Erythroblast (primary cell): ENCODE measurements around the gene CUL1.

Experiments used
- GATA1 ChIP-seq: IDR thresholded peaks from 2 replicates; pipeline ENCODE4 v1.6.1; 2011; ENCODE audit warnings: low read depth, mild to moderate bottlenecking, control low read depth, low read length, moderate library complexity
- POLR2A ChIP-seq: IDR thresholded peaks from 2 replicates; pipeline ENCODE4 v1.6.1; 2011; ENCODE audit warnings: mild to moderate bottlenecking, low read length

GRCh38 chr7:148652773-148653172, 45.9 kb upstream of the CUL1 start:
- TF ChIP-seq POLR2A (no peak), GATA1 (no peak)
